ENCODE results near the gene C2CD2. TPM values are rescaled to one million over a fixed set of nuclear protein-coding genes. Genes with fewer than 3 reads are reported as not detected.

The C2CD2 gene
- total and polyA plus RNA-seq, 2 experiments from 2014 or later = 4.5 to 16.2 TPM

GRCh38 chr21:41847066-41847804, 106.6 kb downstream of the C2CD2 start:
- DNase-seq (ENCODE audit: low spot score) (peak; percentile 60), ATAC-seq (peak; percentile 89)
- Histone ChIP-seq H3K27me3 (ENCODE audit: insufficient read depth) (no peaks in the 10 kb centered on the region), H3K36me3 (ENCODE audit: insufficient read depth) (no peaks in the 10 kb centered on the region), H3K79me2 (replicated peaks; ENCODE audit: insufficient read depth) (no peaks in the 10 kb centered on the region), H3K4me3 (no peak overlapping the region), H4K20me1 (replicated peaks; ENCODE audit: insufficient read depth) (0 out of 2 replicates have a peak, but pooled peaks cover 2% of the 10 kb centered on the region), H3F3A (replicated peaks; ENCODE audit: low read depth) (no peaks in the 10 kb centered on the region; the same call in 1 of the 2 replicates), H3K4me2 (no peak overlapping the region), H3K27ac (ENCODE audit: low read depth) (no peak overlapping the region), H2AFZ (no peak overlapping the region), H3K4me1 (ENCODE audit: insufficient read depth) (no peaks in the 10 kb centered on the region), H3K9me2 (ENCODE audit: insufficient read depth) (no peaks in the 10 kb centered on the region)
- Mint-ChIP-seq H3K9me3 (peaks cover 6% of the 10 kb centered on the region), H3K27me3 (ENCODE audit: insufficient read depth, low read depth, poor library complexity) (peaks cover 16% of the 10 kb centered on the region), H3K4me1 (peaks cover 4% of the 10 kb centered on the region; the same call in 2 of the 3 replicates), H3K27ac (no peak overlapping the region), H3K4me3 (no peak overlapping the region), H3K36me3 (ENCODE audit: low read depth) (peaks cover 25% of the 10 kb centered on the region)
- TF ChIP-seq EZH2phosphoT487 (IDR thresholded peaks at IDR 0.05; ENCODE audit: unreplicated experiment) (no peak), JUNB (IDR thresholded peaks at IDR 0.05; ENCODE audit: unreplicated experiment) (no peak), REST (IDR thresholded peaks at IDR 0.05; ENCODE audit: unreplicated experiment) (no peak), EZH2 (IDR thresholded peaks at IDR 0.05; ENCODE audit: low read depth, unreplicated experiment) (no peak), ETS1 (IDR thresholded peaks at IDR 0.05) (no peak), CTCF (conservative IDR thresholded peaks at IDR 0.05; ENCODE audit: low read depth in 2 of 2) (peak; percentile 47 to 63)

- ATAC-seq (no peak), DNase-seq (ENCODE audit: low spot score) (no peak)
- peaks cover 6% of the 10 kb centered on the region for H3K9me3 Mint-ChIP-seq
- Histone ChIP-seq H3F3A (replicated peaks; ENCODE audit: low read depth) (no peaks in the 10 kb centered on the region; the same call in 1 of the 2 replicates), H3K4me1 (ENCODE audit: insufficient read depth) (no peaks in the 10 kb centered on the region), H2AFZ (no peak overlapping the region), H3K9me2 (ENCODE audit: insufficient read depth) (no peaks in the 10 kb centered on the region), H3K4me3 (no peak overlapping the region), H3K27ac (ENCODE audit: low read depth) (0 out of 2 replicates have a peak overlapping the region, but pooled peaks have one; percentile 50), H3K4me2 (no peak overlapping the region), H3K27me3 (ENCODE audit: insufficient read depth) (no peaks in the 10 kb centered on the region), H4K20me1 (replicated peaks; ENCODE audit: insufficient read depth) (0 out of 2 replicates have a peak, but pooled peaks cover 2% of the 10 kb centered on the region), H3K36me3 (ENCODE audit: insufficient read depth) (no peaks in the 10 kb centered on the region), H3K79me2 (replicated peaks; ENCODE audit: insufficient read depth) (no peaks in the 10 kb centered on the region)
- peaks cover 4% of the 10 kb centered on the region; the same call in 2 of the 3 replicates for H3K4me1 Mint-ChIP-seq
- peaks cover 16% of the 10 kb centered on the region for H3K27me3 Mint-ChIP-seq (ENCODE audit: insufficient read depth, low read depth, poor library complexity)
- H3K27ac Mint-ChIP-seq = no peak overlapping the region
- no peak overlapping the region for H3K4me3 Mint-ChIP-seq
- peaks cover 29% of the 10 kb centered on the region for H3K36me3 Mint-ChIP-seq (ENCODE audit: low read depth)
- TF ChIP-seq EZH2phosphoT487 (IDR thresholded peaks at IDR 0.05; ENCODE audit: unreplicated experiment) = no peak
- TF ChIP-seq ZNF331 (CRISPR knock-in tag; IDR thresholded peaks at IDR 0.05; ENCODE audit: low read depth) = no peak
- no peak for TF ChIP-seq ZNF114 (CRISPR knock-in tag; IDR thresholded peaks at IDR 0.05)
- no peak for TF ChIP-seq CREB1 (CRISPR knock-in tag; IDR thresholded peaks at IDR 0.05; ENCODE audit: low read depth)
- no peak for TF ChIP-seq ETS1 (IDR thresholded peaks at IDR 0.05)
- TF ChIP-seq REST (IDR thresholded peaks at IDR 0.05; ENCODE audit: unreplicated experiment) = no peak
Measured at GRCh38 chr21:41846536-41846935, 107.3 kb downstream of the C2CD2 start.
